Loucy (cell line): Measurements from ENCODE around the gene YIPF2.

Source experiments
- H2AFZ ChIP-seq: fragments of 200-600 bp; sonication (generic); 2 replicates; pipeline ENCODE4 v1.6.0; 2016; ENCODE audit warnings: antibody characterized with exemption, mild to moderate bottlenecking, low read length, moderate library complexity
- H3F3A ChIP-seq: fragments of 200-600 bp; 2 replicates; pipeline ENCODE4 v1.6.0; 2016; ENCODE audit warnings: antibody characterized with exemption, low read depth, mild to moderate bottlenecking
- H3K27me3 ChIP-seq: fragments of 200-600 bp; sonication (generic); 2 replicates; pipeline ENCODE4 v1.6.1; 2014; ENCODE audit warnings: low read length, mild to moderate bottlenecking; ENCODE audit not compliant: insufficient read depth, poor library complexity, severe bottlenecking
- H3K36me3 ChIP-seq: fragments of 200-600 bp; sonication (generic); 2 replicates; pipeline ENCODE4 v1.6.1; 2016; ENCODE audit warnings: low read length; ENCODE audit not compliant: insufficient read depth
- H3K4me1 ChIP-seq: fragments of 200-600 bp; sonication (generic); 2 replicates; pipeline ENCODE4 v1.5.1; 2014; ENCODE audit warnings: low read length, mild to moderate bottlenecking; ENCODE audit not compliant: insufficient read depth, poor library complexity, severe bottlenecking
- H3K4me2 ChIP-seq: fragments of 200-600 bp; sonication (generic); 2 replicates; pipeline ENCODE4 v1.6.0; 2014; ENCODE audit warnings: antibody characterized with exemption, low read length, low read depth, mild to moderate bottlenecking; ENCODE audit not compliant: poor library complexity, severe bottlenecking
- H3K4me3 ChIP-seq: fragments of 200-600 bp; sonication (generic); 2 replicates; pipeline ENCODE4 v1.5.1; 2014; ENCODE audit warnings: low read length, mild to moderate bottlenecking, mixed read lengths; ENCODE audit not compliant: poor library complexity, severe bottlenecking
- H3K79me2 ChIP-seq: fragments of 200-600 bp; sonication (generic); 2 replicates; pipeline ENCODE4 v1.6.1; 2014; ENCODE audit warnings: low read length; ENCODE audit not compliant: insufficient read depth
- H3K9ac ChIP-seq: fragments of 200-600 bp; sonication (generic); 2 replicates; pipeline ENCODE4 v1.6.0; 2014; ENCODE audit warnings: mild to moderate bottlenecking, low read depth, low read length, moderate library complexity; ENCODE audit not compliant: poor library complexity, severe bottlenecking
- H3K9me2 ChIP-seq: fragments of 200-600 bp; sonication (generic); replicated peaks from 2 replicates; pipeline ENCODE4 v1.6.1; 2016; ENCODE audit warnings: low read depth, low read length, mixed read lengths
- H3K9me3 ChIP-seq: fragments of 200-600 bp; sonication (generic); 2 replicates; pipeline ENCODE4 v1.6.1; 2014; ENCODE audit warnings: mild to moderate bottlenecking, antibody characterized with exemption, low read length, low read depth; ENCODE audit not compliant: insufficient read depth
- H4K20me1 ChIP-seq: fragments of 200-600 bp; sonication (generic); 2 replicates; pipeline ENCODE4 v1.6.0; 2014; ENCODE audit warnings: antibody characterized with exemption, low read length, mild to moderate bottlenecking; ENCODE audit not compliant: insufficient read depth, poor library complexity, severe bottlenecking
- EZH2phosphoT487 ChIP-seq: fragments of 200-600 bp; IDR thresholded peaks from 2 replicates; pipeline ENCODE4 v1.6.1; 2018; ENCODE audit warnings: antibody characterized with exemption, mild to moderate bottlenecking, moderate library complexity, borderline replicate concordance
- TF ChIP-seq, protein P1 (sequence below): fragments of 200-600 bp; sonication (generic); conservative IDR thresholded peaks from 2 replicates; pipeline ENCODE4 v1.5.1; 2014; ENCODE audit warnings: mild to moderate bottlenecking, antibody characterized with exemption, low read length

Gene YIPF2

DNA sequence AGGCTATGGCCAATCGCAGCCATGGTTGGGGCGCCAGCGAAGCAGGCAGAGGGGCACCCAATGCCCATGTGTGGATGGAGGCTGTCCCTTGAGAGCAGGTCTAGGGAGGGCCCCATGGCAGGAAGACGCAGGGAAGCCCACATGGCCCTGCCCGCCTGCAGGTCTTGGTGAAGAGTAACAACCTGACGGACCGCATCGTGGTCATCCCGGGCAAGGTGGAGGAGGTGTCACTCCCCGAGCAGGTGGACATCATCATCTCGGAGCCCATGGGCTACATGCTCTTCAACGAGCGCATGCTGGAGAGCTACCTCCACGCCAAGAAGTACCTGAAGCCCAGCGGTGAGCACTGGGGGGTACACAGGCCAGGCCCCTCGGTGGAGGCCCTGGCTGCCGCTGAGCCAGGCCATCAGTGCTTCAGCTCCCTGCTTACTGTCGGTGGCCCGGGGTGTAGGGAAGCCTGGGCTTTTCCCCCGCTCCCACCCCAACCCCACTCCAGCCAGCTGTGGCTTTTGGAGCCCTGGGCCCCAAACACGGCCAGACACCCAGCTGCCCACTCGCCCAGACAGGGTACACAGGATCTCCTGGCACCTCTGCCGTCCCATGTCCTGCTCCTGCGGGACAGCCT, 14.6 kb downstream of the YIPF2 start:
- no peak overlapping the region for H3K9ac ChIP-seq

DNA sequence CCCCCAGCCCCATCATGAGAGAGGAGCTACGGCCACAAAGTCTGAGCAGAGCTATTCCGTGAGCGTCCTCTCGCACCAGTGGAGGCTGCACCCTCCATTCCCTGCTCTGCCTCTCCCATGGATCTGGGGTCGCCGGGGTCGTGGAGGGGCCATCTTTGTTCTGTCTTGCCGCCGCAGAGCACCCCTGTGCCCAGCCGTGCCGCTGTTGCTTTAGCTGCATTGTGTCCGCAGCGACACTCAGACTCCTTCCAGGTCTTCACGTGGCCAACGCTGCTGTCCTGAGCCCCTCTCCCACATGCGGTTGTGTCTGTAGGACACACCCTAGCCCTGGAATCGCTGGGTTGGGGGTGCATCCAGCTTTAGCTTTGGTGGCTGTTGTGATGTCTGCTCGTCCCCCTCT, 15.8 kb downstream of the YIPF2 start:
- no peaks in the 10 kb centered on the region for H3K9me3 ChIP-seq
- H3K9ac ChIP-seq, result no peak overlapping the region
- H3K4me3 ChIP-seq, result no peak overlapping the region
- no peaks in the 10 kb centered on the region for H3F3A ChIP-seq
- H3K4me1 ChIP-seq, result no peaks in the 10 kb centered on the region
- TF ChIP-seq, protein P1, sequence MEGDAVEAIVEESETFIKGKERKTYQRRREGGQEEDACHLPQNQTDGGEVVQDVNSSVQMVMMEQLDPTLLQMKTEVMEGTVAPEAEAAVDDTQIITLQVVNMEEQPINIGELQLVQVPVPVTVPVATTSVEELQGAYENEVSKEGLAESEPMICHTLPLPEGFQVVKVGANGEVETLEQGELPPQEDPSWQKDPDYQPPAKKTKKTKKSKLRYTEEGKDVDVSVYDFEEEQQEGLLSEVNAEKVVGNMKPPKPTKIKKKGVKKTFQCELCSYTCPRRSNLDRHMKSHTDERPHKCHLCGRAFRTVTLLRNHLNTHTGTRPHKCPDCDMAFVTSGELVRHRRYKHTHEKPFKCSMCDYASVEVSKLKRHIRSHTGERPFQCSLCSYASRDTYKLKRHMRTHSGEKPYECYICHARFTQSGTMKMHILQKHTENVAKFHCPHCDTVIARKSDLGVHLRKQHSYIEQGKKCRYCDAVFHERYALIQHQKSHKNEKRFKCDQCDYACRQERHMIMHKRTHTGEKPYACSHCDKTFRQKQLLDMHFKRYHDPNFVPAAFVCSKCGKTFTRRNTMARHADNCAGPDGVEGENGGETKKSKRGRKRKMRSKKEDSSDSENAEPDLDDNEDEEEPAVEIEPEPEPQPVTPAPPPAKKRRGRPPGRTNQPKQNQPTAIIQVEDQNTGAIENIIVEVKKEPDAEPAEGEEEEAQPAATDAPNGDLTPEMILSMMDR, result no peak
- no peak for TF ChIP-seq EZH2phosphoT487
- peaks cover 53% of the 10 kb centered on the region for H3K36me3 ChIP-seq
- H3K4me2 ChIP-seq, result no peak overlapping the region
- H3K9me2 ChIP-seq, result no peaks in the 10 kb centered on the region
- no peaks in the 10 kb centered on the region for H3K27me3 ChIP-seq
- no peaks in the 10 kb centered on the region for H3K79me2 ChIP-seq
- H4K20me1 ChIP-seq, result no peaks in the 10 kb centered on the region
- H2AFZ ChIP-seq, result no peak overlapping the region

More for the DNA sequence above, 14.6 kb downstream of the YIPF2 start:
- no peaks in the 10 kb centered on the region for H3K9me3 ChIP-seq
- no peaks in the 10 kb centered on the region for H4K20me1 ChIP-seq
- H3K79me2 ChIP-seq, result no peaks in the 10 kb centered on the region
- H3K9me2 ChIP-seq, result no peaks in the 10 kb centered on the region
- H3F3A ChIP-seq, result no peaks in the 10 kb centered on the region
- no peak overlapping the region for H2AFZ ChIP-seq
- no peak overlapping the region for H3K4me2 ChIP-seq
- no peaks in the 10 kb centered on the region for H3K27me3 ChIP-seq
- TF ChIP-seq EZH2phosphoT487, result no peak
- TF ChIP-seq, protein P1, result no peak
- H3K4me3 ChIP-seq, result no peak overlapping the region
- no peaks in the 10 kb centered on the region for H3K4me1 ChIP-seq
- H3K36me3 ChIP-seq, result peaks cover 50% of the 10 kb centered on the region; the same call in 1 of the 2 replicates

DNA sequence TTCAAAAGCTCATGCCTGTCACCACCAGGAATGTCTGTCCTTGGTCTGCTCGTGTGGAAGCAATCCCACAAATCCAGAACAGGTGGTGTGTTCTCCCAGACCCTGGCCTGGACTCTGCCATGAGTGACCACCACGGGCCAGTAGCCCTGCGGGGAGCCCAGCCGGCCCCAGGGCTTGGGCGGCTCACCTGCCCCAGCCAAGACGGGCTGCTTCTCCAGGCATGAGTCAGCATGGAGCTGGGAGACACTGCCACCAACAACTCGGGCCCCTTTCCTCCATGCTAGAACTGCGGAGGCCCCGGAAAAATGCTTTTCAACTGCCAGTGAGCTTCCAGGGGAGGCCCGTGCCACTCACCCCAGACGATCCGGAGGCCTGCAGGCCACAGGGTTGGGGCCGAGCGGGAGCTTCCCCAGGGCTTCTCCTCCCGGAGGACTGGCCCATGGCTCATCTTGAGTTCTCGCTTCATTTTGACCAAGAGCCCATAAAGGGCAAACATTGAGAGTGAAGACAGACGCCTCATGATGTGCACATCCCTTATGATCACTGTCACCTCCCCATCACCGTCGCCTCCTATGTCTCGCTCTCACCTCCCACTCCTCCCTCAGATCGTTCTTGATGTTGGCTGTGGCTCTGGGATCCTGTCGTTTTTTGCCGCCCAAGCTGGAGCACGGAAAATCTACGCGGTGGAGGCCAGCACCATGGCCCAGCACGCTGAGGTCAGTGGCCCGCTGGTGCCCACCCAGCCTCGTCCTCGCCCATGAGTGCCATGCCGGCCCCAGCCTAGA, 16.7 kb downstream of the YIPF2 start:
- H3K36me3 ChIP-seq, result peaks cover 57% of the 10 kb centered on the region

More for the DNA sequence above, 16.7 kb downstream of the YIPF2 start:
- Histone ChIP-seq H3K27me3 (no peaks in the 10 kb centered on the region), H2AFZ (no peak overlapping the region), H3K9ac (no peak overlapping the region), H3K79me2 (no peaks in the 10 kb centered on the region), H3K4me1 (no peaks in the 10 kb centered on the region), H3K9me3 (no peaks in the 10 kb centered on the region), H3F3A (no peaks in the 10 kb centered on the region), H4K20me1 (no peaks in the 10 kb centered on the region), H3K9me2 (no peaks in the 10 kb centered on the region), H3K4me2 (no peak overlapping the region), H3K4me3 (no peak overlapping the region)
- TF ChIP-seq, protein P1, result no peak
- TF ChIP-seq EZH2phosphoT487, result no peak
